HEK293 (cell line): Measurements from ENCODE around the gene KSR1.

Experiments used
- CTCF ChIA-PET: fragments of 350-600 bp; formaldehyde crosslinking; extraction: SDS; loops from one replicate; lab custom pipeline; 2021; ENCODE audit warnings: antibody characterized with exemption; lab: Yijun Ruan, JAX
- POLR2A ChIA-PET: fragments of 300-600 bp; formaldehyde crosslinking; extraction: SDS; loops from one replicate; lab custom pipeline; 2020; ENCODE audit warnings: antibody characterized with exemption, inconsistent platforms; lab: Yijun Ruan, JAX
- H3K27ac ChIP-seq: fragments of 200-500 bp; sonication (Bioruptor generic); 2 replicates; pipeline ENCODE4 v1.5.1; 2014; ENCODE audit warnings: low read depth, low read length, control low read depth, inconsistent platforms; ENCODE audit errors: extremely low read depth
- H3K36me3 ChIP-seq, 2 experiments: fragments of 200-500 bp in 1 of 2; sonication (Bioruptor generic) in 1 of 2; 1 replicate in 1 of 2; 2 replicates in 1 of 2; pipeline ENCODE4 v1.5.1; 2014 to 2017; ENCODE audit warnings: inconsistent platforms in 2 of 2, low read length in 2 of 2; ENCODE audit not compliant: control insufficient read depth in 2 of 2, insufficient read depth in 1 of 2
- H3K4me1 ChIP-seq: fragments of 200-500 bp; sonication (Bioruptor generic); 2 replicates; pipeline ENCODE4 v1.5.1; 2014; ENCODE audit warnings: mild to moderate bottlenecking, low read length, inconsistent platforms; ENCODE audit not compliant: control insufficient read depth, insufficient read depth
- H3K4me3 ChIP-seq: 2 replicates; pipeline ENCODE4 v1.5.1; 2011; ENCODE audit warnings: low read depth, mild to moderate bottlenecking, control low read depth, low read length, moderate library complexity
- H3K9me3 ChIP-seq: fragments of 200-500 bp; sonication (Bioruptor generic); 2 replicates; pipeline ENCODE4 v1.5.1; 2014; ENCODE audit warnings: low read depth, low read length, inconsistent platforms; ENCODE audit not compliant: control insufficient read depth, insufficient read depth
- CTCF ChIP-seq: fragments of 450-650 bp; formaldehyde crosslinking; IDR thresholded peaks from 2 replicates; pipeline ENCODE4 v1.5.1; 2016; ENCODE audit warnings: missing biosample characterization, missing genetic modification characterization
- GFI1B ChIP-seq: fragments of 450-650 bp; formaldehyde crosslinking; IDR thresholded peaks from 2 replicates; pipeline ENCODE4 v1.5.1; 2016; ENCODE audit warnings: missing biosample characterization, missing genetic modification characterization
- PRDM10 ChIP-seq: fragments of 450-650 bp; formaldehyde crosslinking; IDR thresholded peaks from 2 replicates; pipeline ENCODE4 v1.5.1; 2016; ENCODE audit warnings: missing biosample characterization, missing genetic modification characterization
- ZBTB21 ChIP-seq: fragments of 450-650 bp; formaldehyde crosslinking; IDR thresholded peaks from 2 replicates; pipeline ENCODE4 v1.5.1; 2017; ENCODE audit warnings: missing biosample characterization, missing genetic modification characterization
- ZFP41 ChIP-seq: fragments of 450-650 bp; formaldehyde crosslinking; IDR thresholded peaks from 2 replicates; pipeline ENCODE4 v1.5.1; 2016; ENCODE audit warnings: missing biosample characterization, missing genetic modification characterization, borderline replicate concordance
- ZIC2 ChIP-seq: fragments of 450-650 bp; formaldehyde crosslinking; IDR thresholded peaks from 2 replicates; pipeline ENCODE4 v1.5.1; 2016; ENCODE audit warnings: missing biosample characterization, missing genetic modification characterization
- ZNF184 ChIP-seq: fragments of 450-650 bp; IDR thresholded peaks from 2 replicates; pipeline ENCODE4 v1.5.1; 2018; ENCODE audit warnings: missing biosample characterization, mild to moderate bottlenecking, missing genetic modification characterization
- ZNF292 ChIP-seq: fragments of 450-650 bp; formaldehyde crosslinking; IDR thresholded peaks from 2 replicates; pipeline ENCODE4 v1.5.1; 2016; ENCODE audit warnings: low read depth, missing biosample characterization, missing genetic modification characterization, borderline replicate concordance
- ZNF341 ChIP-seq: fragments of 450-650 bp; formaldehyde crosslinking; IDR thresholded peaks from 2 replicates; pipeline ENCODE4; 2016; ENCODE audit warnings: low read depth, missing biosample characterization, missing genetic modification characterization
- ZNF561 ChIP-seq: fragments of 450-650 bp; IDR thresholded peaks from 2 replicates; pipeline ENCODE4 v1.5.1; 2018; ENCODE audit warnings: missing biosample characterization, missing genetic modification characterization, borderline replicate concordance
- ZNF610 ChIP-seq: fragments of 450-650 bp; formaldehyde crosslinking; IDR thresholded peaks from 2 replicates; pipeline ENCODE4 v1.5.1; 2016; ENCODE audit warnings: missing biosample characterization, missing genetic modification characterization, borderline replicate concordance
- ZNF623 ChIP-seq: fragments of 450-650 bp; formaldehyde crosslinking; IDR thresholded peaks from 2 replicates; pipeline ENCODE4 v1.5.1; 2016; ENCODE audit warnings: missing biosample characterization, missing genetic modification characterization
- ZSCAN23 ChIP-seq: fragments of 450-650 bp; formaldehyde crosslinking; IDR thresholded peaks from 2 replicates; pipeline ENCODE4 v1.5.1; 2016; ENCODE audit warnings: missing biosample characterization, missing genetic modification characterization

Gene KSR1

GRCh38 chr17:27552276-27552732 lies 96.1 kb downstream of the KSR1 start (continued):
- TF ChIP-seq ZFP41 (tag by site-specific recombination), result no peak
- 0 out of 2 replicates have a peak, but pooled peaks have one; percentile 36 for TF ChIP-seq ZNF184 (tag by site-specific recombination)
- TF ChIP-seq ZBTB21, result no peak
- TF ChIP-seq ZNF610 (tag by site-specific recombination), result no peak
- TF ChIP-seq GFI1B (tag by site-specific recombination), result no peak
- TF ChIP-seq CTCF (tag by site-specific recombination), result no peak

GRCh38 chr17:27553019-27553511 lies 96.8 kb downstream of the KSR1 start:
- H3K4me3 ChIP-seq, result no peak overlapping the region
- no peaks in the 10 kb centered on the region for H3K9me3 ChIP-seq
- H3K27ac ChIP-seq, result no peak overlapping the region
- ChIA-PET POLR2A (interaction anchor here (0.5 to 0.7 kb wide), 2 partner anchors 43 to 1157 kb away, joined by 3 to 4 read pairs; no protein-coding TSS in a partner anchor), CTCF (interaction anchor here (0.6 to 2.8 kb wide), 11 partner anchors 10 to 131 kb away, joined by 3 to 7 read pairs (median 3); no protein-coding TSS in a partner anchor)
- peaks cover 0 to 7% of the 10 kb centered on the region in 2 experiments; a peak in 1 of 3 replicates for H3K36me3 ChIP-seq
- H3K4me1 ChIP-seq, result peaks cover 15% of the 10 kb centered on the region
- TF ChIP-seq ZSCAN23 (tag by site-specific recombination) (no peak), ZIC2 (0 out of 2 replicates have a peak, but pooled peaks have one; percentile 17), ZNF341 (tag by site-specific recombination) (peak; percentile 70), PRDM10 (0 out of 2 replicates have a peak, but pooled peaks have one; percentile 34)

- Histone ChIP-seq H3K9me3 (no peaks in the 10 kb centered on the region), H3K4me1 (peaks cover 18% of the 10 kb centered on the region), H3K27ac (no peak overlapping the region), H3K36me3 (peaks cover 0 to 7% of the 10 kb centered on the region in 2 experiments; a peak in 1 of 3 replicates), H3K4me3 (no peak overlapping the region)
- POLR2A ChIA-PET, result interaction anchor here (0.6 kb wide), 1 partner anchor 96 kb away, joined by 4 read pairs; no protein-coding TSS in a partner anchor
- CTCF ChIA-PET, result interaction anchor here (0.9 to 2.8 kb wide), 4 partner anchors 9 to 71 kb away, joined by 4 to 7 read pairs (median 6); no protein-coding TSS in a partner anchor
- TF ChIP-seq ZNF292 (no peak), ZNF610 (tag by site-specific recombination) (peak; percentile 98)
These were observed 97.9 kb downstream of the KSR1 start for GRCh38 chr17:27554152-27554551.

- CTCF ChIA-PET, result interaction anchor here (1.0 kb wide), 1 partner anchor 70 kb away, joined by 4 read pairs; no protein-coding TSS in a partner anchor
- H3K9me3 ChIP-seq, result no peaks in the 10 kb centered on the region
- peaks cover 23% of the 10 kb centered on the region for H3K4me1 ChIP-seq
- H3K27ac ChIP-seq, result no peak overlapping the region
- H3K36me3 ChIP-seq, result peaks cover 0 to 7% of the 10 kb centered on the region in 2 experiments; a peak in 1 of 3 replicates
- POLR2A ChIA-PET, result no interaction called here
- no peak overlapping the region for H3K4me3 ChIP-seq
- TF ChIP-seq ZNF561 (tag by site-specific recombination) (no peak), ZNF623 (tag by site-specific recombination) (peak; percentile 29; the same call in 1 of the 2 replicates)
These were observed 98.7 kb downstream of the KSR1 start for GRCh38 chr17:27554911-27555310.
